GM12874 (cell line): Measurements from ENCODE around the gene ABLIM2.

Experiments
- CTCF ChIP-seq: IDR thresholded peaks from 2 replicates; pipeline ENCODE4 v1.5.1; 2011; ENCODE audit warnings: low read depth, mild to moderate bottlenecking, control low read depth, low read length, moderate library complexity; ENCODE audit not compliant: insufficient read depth

The ABLIM2 gene

GRCh38 chr4:8077181-8078108, 81.2 kb downstream of the ABLIM2 start:
- no peak for TF ChIP-seq CTCF

DNA sequence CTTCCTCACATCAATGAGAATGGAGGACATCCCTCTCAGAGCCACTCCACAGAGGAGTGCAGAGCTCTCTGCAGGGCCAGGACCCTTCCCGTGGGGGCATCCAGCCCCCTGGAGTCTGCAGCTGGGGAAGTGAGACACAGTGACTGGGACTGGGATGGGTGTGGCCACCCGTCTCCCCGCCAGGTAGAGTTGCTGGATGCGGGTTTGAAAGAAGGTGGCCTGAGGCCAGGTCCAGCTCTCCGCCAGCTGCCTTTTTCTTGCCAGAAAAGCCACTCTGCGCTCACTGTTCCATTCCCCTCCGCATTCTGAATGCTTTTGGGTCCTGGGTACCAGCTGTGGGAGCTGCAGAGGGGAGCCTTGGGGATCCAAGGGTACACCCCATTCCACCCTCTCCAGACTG, 82.6 kb downstream of the ABLIM2 start:
- no peak for TF ChIP-seq CTCF

DNA sequence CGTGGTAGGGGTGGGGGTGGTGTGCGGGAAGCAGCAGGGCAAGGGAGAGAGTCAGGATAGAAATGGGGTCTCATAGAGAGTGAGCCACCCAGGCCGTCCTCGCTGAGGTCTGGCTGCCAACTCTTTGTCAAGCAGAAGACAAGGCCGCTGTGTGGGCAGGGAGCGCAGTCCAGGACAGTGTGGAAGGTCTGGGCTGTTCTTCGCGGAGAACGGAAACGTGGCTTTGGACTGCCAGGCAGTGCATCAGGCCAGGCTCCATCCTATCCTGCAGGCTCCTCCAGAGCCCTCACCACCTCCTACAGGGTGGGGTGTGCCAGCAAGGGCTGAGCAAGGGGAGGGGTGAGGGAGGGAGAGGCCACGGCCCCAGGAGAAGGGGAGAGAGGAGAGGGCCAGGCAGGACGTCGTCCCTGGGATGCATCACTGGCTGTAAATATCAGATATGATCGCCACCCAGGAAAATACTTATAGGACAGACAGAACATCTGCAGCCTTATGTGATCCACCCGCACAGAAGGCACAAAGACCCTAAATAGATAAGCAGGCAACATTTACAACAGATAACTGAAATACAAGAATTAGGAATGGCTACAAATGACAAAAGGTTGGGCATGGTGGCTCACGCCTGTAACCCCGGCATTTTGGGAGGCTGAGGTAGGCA, 85.3 kb downstream of the ABLIM2 start:
- no peak for TF ChIP-seq CTCF

DNA sequence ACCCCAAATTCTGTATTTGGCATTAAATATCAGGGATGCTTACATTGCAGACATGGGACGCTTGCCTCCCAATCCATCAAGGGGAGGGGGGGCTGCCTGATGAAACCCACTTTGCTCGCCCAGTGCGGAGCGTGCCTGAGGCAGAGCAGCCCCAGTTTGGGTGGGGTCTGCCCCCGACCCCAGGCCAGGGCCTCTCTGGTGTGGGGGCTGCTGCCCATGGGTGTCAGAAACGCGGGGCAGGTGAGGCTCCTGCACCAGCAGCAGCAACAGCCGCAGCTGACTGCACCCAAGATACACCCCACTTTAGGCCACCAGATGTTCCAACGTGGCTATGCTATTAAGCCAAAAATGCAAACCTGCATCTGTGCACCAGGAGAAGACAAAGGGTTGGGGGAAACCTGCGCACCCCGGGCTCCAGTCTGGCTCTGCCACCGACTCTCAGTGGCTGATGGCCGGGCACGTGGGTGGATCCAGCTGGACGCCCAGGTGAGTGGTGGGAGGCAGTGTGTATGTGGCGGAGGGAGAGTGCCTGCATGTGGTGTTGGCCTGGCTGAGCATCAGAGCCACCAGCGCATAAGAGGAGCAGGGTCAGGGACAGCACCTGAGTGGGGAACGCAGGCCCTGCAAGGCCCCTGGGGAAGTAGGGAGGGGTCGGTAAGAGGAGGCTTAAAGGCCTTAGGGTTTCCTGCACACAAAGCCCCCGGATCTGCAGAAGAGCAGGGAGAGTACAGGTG, 86.2 kb downstream of the ABLIM2 start:
- no peak for TF ChIP-seq CTCF

DNA sequence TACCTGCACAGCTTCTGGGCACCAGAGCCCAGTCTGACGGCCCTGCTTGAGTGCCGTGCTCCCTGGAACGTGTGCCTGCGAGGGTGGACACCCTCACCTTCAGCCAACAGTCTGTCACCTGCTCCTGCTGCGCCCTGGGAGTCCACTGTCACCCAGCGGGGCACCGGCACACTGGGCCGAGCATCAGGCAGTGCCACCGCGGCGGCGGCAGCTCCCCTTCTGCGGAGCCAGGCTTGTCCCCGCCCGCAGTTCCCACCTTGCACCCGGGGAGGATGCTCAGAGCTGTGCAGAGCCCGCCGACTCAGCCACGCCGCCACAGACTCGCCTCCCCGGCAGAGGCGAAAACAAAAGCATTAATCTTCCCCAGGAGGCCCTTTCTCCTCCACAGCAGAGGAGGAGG, 86.8 kb downstream of the ABLIM2 start:
- no peak for TF ChIP-seq CTCF

DNA sequence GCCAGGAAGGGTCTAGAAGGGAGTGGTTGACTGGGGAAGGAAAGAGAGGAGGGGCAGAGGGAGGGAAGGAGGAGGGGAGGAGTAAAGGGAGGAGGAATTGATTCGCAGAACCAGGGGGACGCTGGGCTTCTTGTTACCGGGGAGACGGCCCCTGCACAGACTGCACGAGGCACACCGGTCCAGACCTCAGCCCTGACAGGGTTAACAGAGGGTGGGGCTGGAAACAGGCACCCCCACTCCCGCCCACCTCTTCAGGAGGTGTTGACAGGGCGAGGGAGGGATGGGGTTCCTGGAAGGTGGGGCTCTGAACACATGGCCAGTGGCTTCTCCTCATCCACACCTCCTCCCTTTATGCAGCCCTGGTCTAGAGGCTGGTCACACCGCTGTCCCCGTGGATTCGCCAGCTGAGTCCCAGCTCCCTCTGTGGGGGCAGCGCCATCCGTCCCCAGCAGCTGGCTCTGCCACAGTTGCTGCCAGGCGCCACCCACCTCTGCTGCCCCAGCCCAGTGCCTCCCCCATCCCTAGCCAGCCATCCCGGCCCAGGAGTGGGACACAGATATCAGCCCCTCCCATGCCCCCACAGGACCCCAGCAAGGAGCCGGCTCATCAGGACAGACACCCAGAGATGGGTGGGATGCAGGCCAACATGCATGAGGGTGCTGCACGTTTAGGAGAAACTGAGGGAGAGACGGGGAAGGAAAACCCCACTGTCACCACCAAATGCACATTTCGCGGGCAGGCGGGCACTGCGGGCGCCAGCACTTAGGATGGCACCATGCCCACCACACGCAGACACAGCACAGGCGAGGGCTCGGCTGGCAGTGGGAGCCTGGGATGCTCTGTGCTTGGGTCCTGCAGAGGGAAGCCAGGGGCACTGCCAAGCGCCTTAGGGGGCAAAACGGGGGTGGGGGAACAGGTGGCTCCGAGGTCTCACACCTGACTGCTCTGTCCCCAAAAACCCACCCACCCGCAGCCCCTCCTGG, 87.6 kb downstream of the ABLIM2 start:
- TF ChIP-seq CTCF = no peak
